BLaER1 treated with 17β-estradiol and CSF1 and Interleukin-3, amounts not matched to agents 10 nM and 100 nM (cell line): ENCODE data around the gene AOAH.

Experiments used
- H3K27ac ChIP-seq, 11 experiments: shearing (Covaris generic); formaldehyde crosslinking; 2 replicates each; pipeline ENCODE4 v1.8.1; 2022
- H3K27me3 ChIP-seq, 11 experiments: shearing (Covaris generic); formaldehyde crosslinking; 2 replicates each; pipeline ENCODE4 v1.8.1; 2022
- H3K36me3 ChIP-seq, 11 experiments: shearing (Covaris generic); formaldehyde crosslinking; 2 replicates each; pipeline ENCODE4 v1.8.1; 2022
- H3K4me1 ChIP-seq, 10 experiments: shearing (Covaris generic); formaldehyde crosslinking; 2 replicates each; pipeline ENCODE4 v1.8.1; 2022
- H3K4me2 ChIP-seq, 11 experiments: shearing (Covaris generic); formaldehyde crosslinking; 2 replicates each; pipeline ENCODE4 v1.8.1; 2022
- H3K4me3 ChIP-seq, 10 experiments: shearing (Covaris generic); formaldehyde crosslinking; 2 replicates each; pipeline ENCODE4 v1.8.1; 2022
- H3K9ac ChIP-seq, 11 experiments: shearing (Covaris generic); formaldehyde crosslinking; 2 replicates each; pipeline ENCODE4 v1.8.1; 2022
- H3K9me3 ChIP-seq, 11 experiments: shearing (Covaris generic); formaldehyde crosslinking; replicated peaks in 1 of 11; 2 replicates each; pipeline ENCODE4 v1.8.1; 2022
- H4K20me1 ChIP-seq, 11 experiments: shearing (Covaris generic); formaldehyde crosslinking; 2 replicates each; pipeline ENCODE4 v1.8.1; 2022
- Cebpa-rat ChIP-seq, 11 experiments: shearing (Covaris generic); IDR thresholded peaks; 2 replicates each; pipeline ENCODE4 v1.8.1; 2022

The AOAH gene

GRCh38 chr7:36661135-36661840 is 63.0 kb downstream of the AOAH start:
- Histone ChIP-seq H3K4me1 (peaks cover 0 to 8% (median 5%) of the 10 kb centered on the region in 10 experiments; a peak in 7 of 20 replicates), H3K4me2 (no peak overlapping the region), H3K4me3 (no peak overlapping the region), H3K27ac (no peak overlapping the region), H3K9ac (no peak overlapping the region), H3K36me3 (peaks cover 0 to 26% (median 0%) of the 10 kb centered on the region in 11 experiments; a peak in 2 of 22 replicates), H3K27me3 (no peaks in the 10 kb centered on the region), H4K20me1 (peaks cover 0 to 21% (median 0%) of the 10 kb centered on the region in 11 experiments; a peak in 1 of 22 replicates), H3K9me3 (0 out of 22 replicates have a peak, but pooled peaks cover 0 to 3% (median 0%) of the 10 kb centered on the region in 11 experiments)
- TF ChIP-seq Cebpa-rat (IDR thresholded peaks at IDR 0.05), result no peak

DNA sequence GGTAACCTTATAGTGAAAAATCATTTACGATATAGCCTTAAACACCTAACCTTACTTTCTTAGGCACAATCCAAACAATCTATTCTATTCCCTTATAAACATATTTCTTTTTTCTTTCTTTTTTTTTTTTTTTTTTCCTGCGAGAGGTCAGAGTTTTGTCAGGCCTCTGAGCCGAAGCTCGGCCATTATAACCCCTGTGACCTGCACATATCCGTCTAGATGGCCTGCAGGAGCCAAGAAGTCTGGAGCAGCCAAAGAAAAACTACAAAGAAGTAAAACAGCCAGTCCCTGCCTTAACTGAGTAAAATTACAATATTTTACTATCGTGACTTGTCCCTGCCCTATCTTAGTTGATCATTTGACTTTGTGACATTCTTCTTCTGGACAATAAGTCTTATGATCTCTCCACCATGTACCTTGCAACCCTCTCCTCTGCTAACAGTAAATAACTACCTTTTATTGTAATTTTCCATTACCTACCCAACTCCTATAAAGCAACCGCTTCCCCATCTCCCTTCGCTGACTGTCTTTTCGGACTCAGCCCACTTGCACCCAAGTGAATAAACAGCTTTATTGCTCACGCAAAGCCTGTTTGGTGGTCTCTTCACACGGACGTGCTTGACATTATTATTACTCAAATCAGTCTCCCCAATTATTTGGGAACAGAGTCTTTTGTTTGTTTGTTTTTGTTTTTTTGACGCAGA is 64.5 kb downstream of the AOAH start:
- no peak overlapping the region for H3K9ac ChIP-seq
- H3K27ac ChIP-seq, result no peak overlapping the region
- no peak overlapping the region for H3K4me2 ChIP-seq
- peaks cover 0 to 21% (median 0%) of the 10 kb centered on the region in 11 experiments; a peak in 1 of 22 replicates for H4K20me1 ChIP-seq
- peaks cover 0 to 8% (median 5%) of the 10 kb centered on the region in 10 experiments; a peak in 7 of 20 replicates for H3K4me1 ChIP-seq
- TF ChIP-seq Cebpa-rat (IDR thresholded peaks at IDR 0.05), result no peak
- 0 out of 22 replicates have a peak, but pooled peaks cover 0 to 2% (median 0%) of the 10 kb centered on the region in 11 experiments for H3K9me3 ChIP-seq
- peaks cover 0 to 36% (median 0%) of the 10 kb centered on the region in 11 experiments; a peak in 3 of 22 replicates for H3K36me3 ChIP-seq
- H3K27me3 ChIP-seq, result no peaks in the 10 kb centered on the region
- H3K4me3 ChIP-seq, result no peak overlapping the region

DNA sequence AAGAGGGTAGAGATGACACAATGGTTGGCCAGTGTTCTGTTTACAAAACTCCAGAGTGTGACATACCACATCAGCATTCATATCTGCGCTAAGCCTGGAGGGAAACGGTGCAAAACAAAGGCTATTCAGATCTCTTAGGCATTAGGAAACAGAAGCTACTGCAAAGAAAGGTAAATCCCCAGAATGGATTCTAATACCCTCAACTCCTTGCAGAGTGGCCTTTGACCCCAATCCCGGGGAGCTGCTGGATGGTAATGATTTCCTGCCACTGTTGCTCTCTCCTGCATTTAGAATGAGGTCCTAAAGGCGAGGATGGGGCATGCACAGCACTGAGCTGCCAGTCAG is 65.2 kb downstream of the AOAH start:
- Histone ChIP-seq H3K4me2 (no peak overlapping the region), H4K20me1 (peaks cover 0 to 25% (median 0%) of the 10 kb centered on the region in 11 experiments; a peak in 1 of 22 replicates), H3K4me1 (peaks cover 0 to 8% (median 5%) of the 10 kb centered on the region in 10 experiments; a peak in 7 of 20 replicates), H3K27ac (no peak overlapping the region), H3K9ac (no peak overlapping the region), H3K27me3 (no peaks in the 10 kb centered on the region), H3K9me3 (no peaks in the 10 kb centered on the region), H3K4me3 (no peak overlapping the region), H3K36me3 (peaks cover 0 to 38% (median 0%) of the 10 kb centered on the region in 11 experiments; a peak in 3 of 22 replicates)
- no peak for TF ChIP-seq Cebpa-rat (IDR thresholded peaks at IDR 0.05)

- H3K4me2 ChIP-seq, result no peak overlapping the region
- no peak overlapping the region for H3K4me3 ChIP-seq
- H3K27ac ChIP-seq, result no peak overlapping the region
- no peak for TF ChIP-seq Cebpa-rat (IDR thresholded peaks at IDR 0.05)
- peaks cover 0 to 8% (median 5%) of the 10 kb centered on the region in 10 experiments; a peak in 7 of 20 replicates for H3K4me1 ChIP-seq
- H3K27me3 ChIP-seq, result no peaks in the 10 kb centered on the region
- H4K20me1 ChIP-seq, result peaks cover 0 to 25% (median 0%) of the 10 kb centered on the region in 11 experiments; a peak in 2 of 22 replicates
- H3K36me3 ChIP-seq, result peaks cover 0 to 43% (median 0%) of the 10 kb centered on the region in 11 experiments; a peak in 3 of 22 replicates
- H3K9me3 ChIP-seq, result no peaks in the 10 kb centered on the region
- no peak overlapping the region for H3K9ac ChIP-seq
These were observed 65.7 kb downstream of the AOAH start for GRCh38 chr7:36658335-36659171.

GRCh38 chr7:36657036-36657660 is 67.1 kb downstream of the AOAH start:
- H3K27ac ChIP-seq, result no peak overlapping the region

DNA sequence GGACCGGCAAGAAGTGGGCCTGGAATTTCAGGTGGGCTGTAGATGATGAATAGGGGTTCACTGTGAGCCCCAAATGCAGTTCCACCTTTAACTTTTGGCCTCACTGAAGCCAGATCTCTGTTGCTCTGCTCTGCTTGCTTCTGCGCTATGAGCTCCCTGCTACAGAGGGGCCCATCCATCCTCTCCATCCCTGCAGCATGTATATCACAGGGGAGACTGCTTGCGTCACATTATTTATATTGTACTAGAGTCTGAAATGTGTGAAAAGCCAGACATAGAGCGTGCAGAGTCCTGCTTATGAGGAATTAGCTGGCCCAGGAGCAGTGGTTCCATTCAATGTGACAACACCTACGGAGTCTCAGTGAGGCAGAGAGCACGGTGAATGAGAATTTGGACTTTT is 69.9 kb downstream of the AOAH start:
- H3K4me1 ChIP-seq, result peaks cover 0 to 11% (median 6%) of the 10 kb centered on the region in 10 experiments; a peak in 7 of 20 replicates
- H3K27me3 ChIP-seq, result no peaks in the 10 kb centered on the region

More at GRCh38 chr7:36657036-36657660, 67.1 kb downstream of the AOAH start:
- Histone ChIP-seq H3K4me1 (peaks cover 0 to 8% (median 5%) of the 10 kb centered on the region in 10 experiments; a peak in 7 of 20 replicates), H3K9me3 (no peaks in the 10 kb centered on the region), H4K20me1 (peaks cover 0 to 19% (median 0%) of the 10 kb centered on the region in 11 experiments; a peak in 2 of 22 replicates), H3K4me2 (peak overlapping the region in 6 of 11 experiments; percentile 2 to 50 (median 16); a peak in 8 of 22 replicates), H3K36me3 (peaks cover 0 to 54% (median 0%) of the 10 kb centered on the region in 11 experiments; a peak in 3 of 22 replicates), H3K9ac (no peak overlapping the region), H3K27me3 (no peaks in the 10 kb centered on the region), H3K4me3 (no peak overlapping the region)
- TF ChIP-seq Cebpa-rat (IDR thresholded peaks at IDR 0.05), result no peak

GRCh38 chr7:36653663-36654355 is 70.5 kb downstream of the AOAH start:
- H4K20me1 ChIP-seq, result peaks cover 0 to 15% (median 0%) of the 10 kb centered on the region in 11 experiments; a peak in 2 of 22 replicates
- no peak overlapping the region for H3K9ac ChIP-seq
- H3K4me2 ChIP-seq, result no peak overlapping the region
- no peak overlapping the region for H3K27ac ChIP-seq
- H3K36me3 ChIP-seq, result peaks cover 0 to 73% (median 0%) of the 10 kb centered on the region in 11 experiments; a peak in 3 of 22 replicates
- TF ChIP-seq Cebpa-rat (IDR thresholded peaks at IDR 0.05), result no peak
- no peaks in the 10 kb centered on the region for H3K27me3 ChIP-seq
- no peak overlapping the region for H3K4me3 ChIP-seq
- no peaks in the 10 kb centered on the region for H3K9me3 ChIP-seq
- H3K4me1 ChIP-seq, result peaks cover 0 to 11% (median 6%) of the 10 kb centered on the region in 10 experiments; a peak in 7 of 20 replicates

More for the DNA sequence above, 69.9 kb downstream of the AOAH start:
- H3K9me3 ChIP-seq, result no peaks in the 10 kb centered on the region
- H3K36me3 ChIP-seq, result peaks cover 0 to 72% (median 0%) of the 10 kb centered on the region in 11 experiments; a peak in 3 of 22 replicates
- peaks cover 0 to 19% (median 0%) of the 10 kb centered on the region in 11 experiments; a peak in 2 of 22 replicates for H4K20me1 ChIP-seq
- H3K4me2 ChIP-seq, result no peak overlapping the region
- TF ChIP-seq Cebpa-rat (IDR thresholded peaks at IDR 0.05), result no peak
- H3K9ac ChIP-seq, result no peak overlapping the region
- no peak overlapping the region for H3K27ac ChIP-seq
- H3K4me3 ChIP-seq, result no peak overlapping the region
